BLaER1 (cell line): Measurements from ENCODE around the gene ZNRD2.

Experiments used
- H3K27ac ChIP-seq: shearing (Covaris generic); formaldehyde crosslinking; 2 replicates; pipeline ENCODE4 v1.8.1; 2022
- H3K27me3 ChIP-seq: shearing (Covaris generic); formaldehyde crosslinking; 2 replicates; pipeline ENCODE4 v1.8.1; 2022
- H3K36me3 ChIP-seq: shearing (Covaris generic); formaldehyde crosslinking; 2 replicates; pipeline ENCODE4 v1.8.1; 2022
- H3K4me1 ChIP-seq: shearing (Covaris generic); formaldehyde crosslinking; 2 replicates; pipeline ENCODE4 v1.8.1; 2022
- H3K4me2 ChIP-seq: shearing (Covaris generic); formaldehyde crosslinking; 2 replicates; pipeline ENCODE4 v1.8.1; 2022
- H3K4me3 ChIP-seq: shearing (Covaris generic); formaldehyde crosslinking; 2 replicates; pipeline ENCODE4 v1.8.1; 2022
- H3K9ac ChIP-seq: shearing (Covaris generic); formaldehyde crosslinking; 2 replicates; pipeline ENCODE4 v1.8.1; 2022
- H3K9me3 ChIP-seq: shearing (Covaris generic); formaldehyde crosslinking; 2 replicates; pipeline ENCODE4 v1.8.1; 2022
- H4K20me1 ChIP-seq: shearing (Covaris generic); formaldehyde crosslinking; 2 replicates; pipeline ENCODE4 v1.8.1; 2022
- Cebpa-rat ChIP-seq: shearing (Covaris generic); IDR thresholded peaks from 2 replicates; pipeline ENCODE4 v1.8.1; 2022

ZNRD2 gene

DNA sequence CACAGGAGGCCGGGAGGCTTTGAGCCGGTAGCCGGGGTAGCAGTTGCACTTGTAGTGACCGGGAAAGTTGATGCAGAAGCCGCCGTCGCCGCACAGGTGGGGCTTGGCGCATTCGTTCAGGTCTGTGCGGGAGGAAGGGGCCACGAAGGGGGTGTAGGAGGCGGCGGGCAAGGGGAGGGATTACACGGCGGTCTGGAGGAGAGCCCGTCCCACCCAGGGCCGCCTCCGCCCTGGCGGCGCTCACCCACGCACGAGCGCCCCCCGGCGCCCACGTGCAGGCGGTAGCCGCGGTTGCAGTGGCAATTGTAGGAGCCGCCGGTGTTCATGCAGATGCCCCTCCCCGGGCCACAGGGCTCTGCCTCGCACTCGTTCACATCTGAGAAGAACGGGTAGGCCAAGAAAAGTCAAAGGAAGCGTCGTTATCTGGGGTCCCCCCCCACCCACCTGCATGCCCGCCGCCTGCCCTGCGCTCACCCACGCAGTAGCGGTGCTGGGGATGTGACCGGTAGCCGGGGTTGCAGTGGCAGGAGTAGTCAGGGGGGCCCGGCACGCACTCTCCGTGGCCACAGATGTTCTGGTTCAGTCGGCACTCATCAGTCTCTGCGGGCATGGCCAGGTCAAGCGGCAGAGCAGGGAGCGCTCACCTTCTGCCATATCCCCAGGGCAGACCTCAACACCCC is 22.7 kb upstream of the ZNRD2 start:
- no peak for TF ChIP-seq Cebpa-rat
- Histone ChIP-seq H3K27me3 (no peaks in the 10 kb centered on the region), H3K4me1 (peaks cover 96% of the 10 kb centered on the region), H3K9me3 (no peaks in the 10 kb centered on the region), H3K36me3 (peaks cover 34% of the 10 kb centered on the region; the same call in 1 of the 2 replicates), H4K20me1 (peaks cover 15% of the 10 kb centered on the region; the same call in 1 of the 2 replicates), H3K4me3 (peak overlapping the region; percentile 55), H3K9ac (peak overlapping the region; percentile 77), H3K27ac (peak overlapping the region; percentile 88), H3K4me2 (peak overlapping the region; percentile 95)

DNA sequence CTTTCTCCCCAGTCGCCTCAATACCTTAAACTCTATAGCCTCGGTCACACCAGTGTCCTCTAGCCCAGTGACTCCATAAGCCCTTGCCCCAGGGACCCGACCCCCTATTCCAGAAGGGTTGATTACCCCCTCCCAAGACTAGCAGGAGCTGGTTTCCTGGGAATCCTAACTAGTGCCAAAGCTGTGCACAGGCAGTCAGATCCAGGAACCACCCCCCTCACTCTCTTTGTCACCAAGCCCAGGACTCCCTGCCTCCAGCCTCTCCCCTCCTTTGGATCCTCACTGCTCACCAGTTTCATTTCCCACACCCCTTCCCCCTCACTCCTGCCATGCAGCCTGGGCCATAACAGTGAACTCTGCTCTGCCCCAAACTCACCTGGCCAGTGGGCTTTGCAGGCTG is 21.9 kb upstream of the ZNRD2 start:
- peaks cover 19% of the 10 kb centered on the region; the same call in 1 of the 2 replicates for H4K20me1 ChIP-seq
- peak overlapping the region; percentile 55; the same call in 1 of the 2 replicates for H3K4me3 ChIP-seq
- peaks cover 34% of the 10 kb centered on the region; the same call in 1 of the 2 replicates for H3K36me3 ChIP-seq
- peaks cover 94% of the 10 kb centered on the region for H3K4me1 ChIP-seq
- H3K9me3 ChIP-seq: no peaks in the 10 kb centered on the region
- no peak for TF ChIP-seq Cebpa-rat
- peak overlapping the region; percentile 95 for H3K4me2 ChIP-seq
- H3K9ac ChIP-seq: peak overlapping the region; percentile 77
- no peaks in the 10 kb centered on the region for H3K27me3 ChIP-seq
- peak overlapping the region; percentile 88 for H3K27ac ChIP-seq

DNA sequence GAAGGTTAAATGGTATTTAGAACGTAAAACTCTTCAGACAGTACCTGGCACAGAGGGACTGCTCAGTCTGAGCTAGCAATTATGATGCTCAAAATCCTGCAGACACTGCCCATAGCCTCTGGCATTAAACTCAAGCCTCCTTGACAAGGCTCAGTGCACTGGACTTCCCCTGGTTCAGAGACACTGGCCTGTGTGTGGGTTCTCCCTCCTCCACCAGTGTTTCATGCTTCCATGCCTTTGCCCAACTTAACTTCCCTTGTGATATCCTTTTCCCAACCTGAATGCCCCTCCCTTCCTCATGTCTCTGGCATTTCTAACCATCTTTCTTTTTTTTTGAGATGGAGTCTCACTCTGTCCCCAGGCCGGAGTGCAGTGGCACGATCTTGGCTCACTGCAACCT is 21.2 kb upstream of the ZNRD2 start:
- H3K27ac ChIP-seq: peak overlapping the region; percentile 88
- H3K9ac ChIP-seq: 0 out of 2 replicates have a peak overlapping the region, but pooled peaks have one; percentile 77
- no peaks in the 10 kb centered on the region for H3K9me3 ChIP-seq
- H4K20me1 ChIP-seq: peaks cover 19% of the 10 kb centered on the region; the same call in 1 of the 2 replicates
- H3K4me1 ChIP-seq: peaks cover 94% of the 10 kb centered on the region
- peak overlapping the region; percentile 95 for H3K4me2 ChIP-seq
- H3K36me3 ChIP-seq: peaks cover 34% of the 10 kb centered on the region; the same call in 1 of the 2 replicates
- H3K27me3 ChIP-seq: no peaks in the 10 kb centered on the region
- no peak for TF ChIP-seq Cebpa-rat
- no peak overlapping the region for H3K4me3 ChIP-seq

GRCh38 chr11:65551572-65552387 is 18.5 kb upstream of the ZNRD2 start:
- Histone ChIP-seq H3K4me2 (peak overlapping the region; percentile 82), H4K20me1 (peaks cover 19% of the 10 kb centered on the region; the same call in 1 of the 2 replicates), H3K9ac (peak overlapping the region; percentile 53; the same call in 1 of the 2 replicates), H3K27ac (peak overlapping the region; percentile 70), H3K36me3 (peaks cover 34% of the 10 kb centered on the region; the same call in 1 of the 2 replicates), H3K4me1 (peaks cover 96% of the 10 kb centered on the region), H3K27me3 (no peaks in the 10 kb centered on the region), H3K4me3 (no peak overlapping the region; the same call in 1 of the 2 replicates), H3K9me3 (no peaks in the 10 kb centered on the region)
- no peak for TF ChIP-seq Cebpa-rat

DNA sequence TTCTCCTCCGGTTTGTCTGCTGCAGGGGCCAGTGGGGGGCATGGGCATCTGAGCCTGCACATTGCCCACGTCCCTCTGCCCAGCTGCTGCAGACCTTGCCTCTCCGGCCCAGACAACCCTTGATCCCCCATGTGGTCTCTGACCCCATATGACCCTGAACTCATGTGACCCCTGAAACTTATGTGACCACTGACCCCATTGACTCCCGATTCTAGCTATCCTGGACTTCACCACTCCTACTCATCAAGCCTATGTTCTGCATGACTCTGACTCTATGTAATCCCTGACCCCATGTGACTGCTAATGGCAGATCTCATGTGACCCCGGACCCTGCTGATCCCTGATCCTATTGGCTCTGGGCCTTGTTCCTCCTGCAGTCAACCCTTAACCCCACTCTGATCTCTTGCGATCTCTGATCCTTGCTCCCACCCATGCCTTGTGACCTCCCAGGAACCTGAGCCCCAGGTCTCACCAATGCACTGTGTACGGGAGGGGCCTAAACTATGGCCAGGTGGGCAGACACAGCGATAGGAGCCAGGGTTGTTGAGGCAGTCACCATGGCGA is 17.8 kb upstream of the ZNRD2 start:
- TF ChIP-seq Cebpa-rat: no peak
- Histone ChIP-seq H3K36me3 (peaks cover 34% of the 10 kb centered on the region; the same call in 1 of the 2 replicates), H3K4me2 (peak overlapping the region; percentile 82), H3K4me1 (peaks cover 96% of the 10 kb centered on the region), H3K9me3 (no peaks in the 10 kb centered on the region), H3K9ac (peak overlapping the region; percentile 53; the same call in 1 of the 2 replicates), H3K27ac (peak overlapping the region; percentile 70), H3K27me3 (no peaks in the 10 kb centered on the region), H4K20me1 (peaks cover 16% of the 10 kb centered on the region; the same call in 1 of the 2 replicates), H3K4me3 (no peak overlapping the region; the same call in 1 of the 2 replicates)

GRCh38 chr11:65553301-65554001 is 16.8 kb upstream of the ZNRD2 start:
- H3K27ac ChIP-seq: peak overlapping the region; percentile 96
- H3K27me3 ChIP-seq: no peaks in the 10 kb centered on the region
- peaks cover 33% of the 10 kb centered on the region; the same call in 1 of the 2 replicates for H3K36me3 ChIP-seq
- H3K4me1 ChIP-seq: peaks cover 86% of the 10 kb centered on the region
- H3K4me3 ChIP-seq: peak overlapping the region; percentile 48
- peak overlapping the region; percentile 98 for H3K4me2 ChIP-seq
- no peaks in the 10 kb centered on the region for H3K9me3 ChIP-seq
- TF ChIP-seq Cebpa-rat: no peak
- peak overlapping the region; percentile 89 for H3K9ac ChIP-seq
- 0 out of 2 replicates have a peak, but pooled peaks cover 13% of the 10 kb centered on the region for H4K20me1 ChIP-seq

- peak overlapping the region; percentile 48 for H3K4me3 ChIP-seq
- peak overlapping the region; percentile 89 for H3K9ac ChIP-seq
These were observed 16.0 kb upstream of the ZNRD2 start for GRCh38 chr11:65554057-65554818.

DNA sequence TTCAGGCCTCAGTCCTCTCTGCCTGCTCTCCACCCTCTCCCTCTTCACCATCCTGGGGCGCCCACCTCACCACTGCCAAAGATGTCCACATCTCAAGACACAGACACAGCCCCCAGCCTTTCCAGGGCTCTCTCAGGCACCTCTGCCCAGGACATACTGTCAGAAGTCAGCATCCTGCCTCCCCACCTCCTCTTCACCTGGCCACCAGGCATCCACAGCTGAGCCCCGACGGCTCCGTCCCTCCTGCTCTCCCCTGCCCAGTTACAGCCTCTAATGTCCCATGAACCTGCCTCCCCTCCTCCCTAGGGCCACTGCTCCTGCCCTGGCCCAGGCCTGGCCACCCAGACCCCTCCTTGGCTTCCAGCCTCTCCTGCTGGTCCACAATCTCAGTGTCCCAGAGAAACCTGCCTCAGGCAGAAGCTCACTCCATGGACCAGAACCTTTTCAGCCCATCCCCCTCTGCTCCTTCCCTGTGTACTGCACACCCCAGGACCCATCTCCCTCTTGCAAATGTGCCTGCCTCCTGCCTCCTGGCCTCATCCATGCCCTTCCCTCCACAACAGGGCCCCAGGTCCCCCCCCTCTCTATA is 15.3 kb upstream of the ZNRD2 start:
- Histone ChIP-seq H3K9me3 (no peaks in the 10 kb centered on the region), H3K27ac (peak overlapping the region; percentile 96), H3K4me1 (peaks cover 86% of the 10 kb centered on the region), H3K36me3 (peaks cover 19% of the 10 kb centered on the region; the same call in 1 of the 2 replicates), H3K9ac (peak overlapping the region; percentile 89), H3K4me3 (peak overlapping the region; percentile 73), H3K27me3 (no peaks in the 10 kb centered on the region), H3K4me2 (peak overlapping the region; percentile 98), H4K20me1 (0 out of 2 replicates have a peak, but pooled peaks cover 13% of the 10 kb centered on the region)
- TF ChIP-seq Cebpa-rat: no peak

More at GRCh38 chr11:65554057-65554818, 16.0 kb upstream of the ZNRD2 start:
- Histone ChIP-seq H3K36me3 (peaks cover 25% of the 10 kb centered on the region; the same call in 1 of the 2 replicates), H3K9me3 (no peaks in the 10 kb centered on the region), H3K4me1 (peaks cover 86% of the 10 kb centered on the region), H4K20me1 (0 out of 2 replicates have a peak, but pooled peaks cover 13% of the 10 kb centered on the region), H3K4me2 (peak overlapping the region; percentile 98), H3K27ac (peak overlapping the region; percentile 96), H3K27me3 (no peaks in the 10 kb centered on the region)
- TF ChIP-seq Cebpa-rat: no peak
